Measurements from ENCODE around the gene STEAP4. TPM values are rescaled to one million over a fixed set of nuclear protein-coding genes. Genes with fewer than 3 reads are reported as not detected.

STEAP4 gene
- total RNA-seq, 2 donors from 2014 or later: 9.6 to 44.2 TPM

DNA sequence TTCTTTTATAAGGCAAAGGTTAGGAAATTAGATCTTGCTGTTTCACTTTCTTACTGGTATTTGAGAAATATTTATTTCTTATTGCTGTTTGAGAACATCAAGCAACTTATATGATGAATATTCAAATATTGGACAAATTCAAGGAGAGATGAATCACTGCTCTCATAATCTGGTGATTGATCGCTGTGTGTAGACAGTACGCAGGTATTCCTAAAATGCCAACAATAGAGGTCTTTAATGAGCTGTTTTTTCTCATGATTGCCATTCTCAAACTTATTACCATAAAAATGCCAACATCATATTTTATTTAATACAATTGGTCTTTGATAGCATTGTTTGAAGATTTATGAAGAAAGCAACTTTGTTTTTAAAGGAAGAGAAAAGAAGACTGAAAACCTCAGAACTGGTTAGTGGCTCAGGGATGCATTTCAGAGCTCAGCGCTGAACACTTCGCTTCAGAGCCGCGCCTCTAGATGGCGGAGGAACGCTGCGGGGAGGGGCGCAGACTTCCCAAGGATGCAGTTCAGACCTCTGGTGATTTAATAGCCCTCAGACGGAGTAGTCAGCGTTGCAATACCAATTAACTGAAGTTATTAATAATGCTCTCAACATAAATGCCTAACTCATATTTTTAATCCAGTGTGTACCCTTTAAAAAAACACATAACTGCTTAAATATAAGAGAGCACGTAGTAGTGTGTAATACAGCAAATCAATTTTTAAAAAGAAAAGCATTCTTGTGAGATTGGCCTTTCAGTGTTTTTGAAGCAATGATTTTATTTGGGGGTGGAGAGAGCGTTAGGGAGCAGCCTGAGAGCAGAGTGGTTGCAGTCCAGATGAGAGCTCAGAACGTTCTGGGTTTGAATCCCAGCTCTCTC lies 38.5 kb upstream of the STEAP4 start:
- no peaks in the 10 kb centered on the region for H3K36me3 ChIP-seq
- TF ChIP-seq, protein P1, sequence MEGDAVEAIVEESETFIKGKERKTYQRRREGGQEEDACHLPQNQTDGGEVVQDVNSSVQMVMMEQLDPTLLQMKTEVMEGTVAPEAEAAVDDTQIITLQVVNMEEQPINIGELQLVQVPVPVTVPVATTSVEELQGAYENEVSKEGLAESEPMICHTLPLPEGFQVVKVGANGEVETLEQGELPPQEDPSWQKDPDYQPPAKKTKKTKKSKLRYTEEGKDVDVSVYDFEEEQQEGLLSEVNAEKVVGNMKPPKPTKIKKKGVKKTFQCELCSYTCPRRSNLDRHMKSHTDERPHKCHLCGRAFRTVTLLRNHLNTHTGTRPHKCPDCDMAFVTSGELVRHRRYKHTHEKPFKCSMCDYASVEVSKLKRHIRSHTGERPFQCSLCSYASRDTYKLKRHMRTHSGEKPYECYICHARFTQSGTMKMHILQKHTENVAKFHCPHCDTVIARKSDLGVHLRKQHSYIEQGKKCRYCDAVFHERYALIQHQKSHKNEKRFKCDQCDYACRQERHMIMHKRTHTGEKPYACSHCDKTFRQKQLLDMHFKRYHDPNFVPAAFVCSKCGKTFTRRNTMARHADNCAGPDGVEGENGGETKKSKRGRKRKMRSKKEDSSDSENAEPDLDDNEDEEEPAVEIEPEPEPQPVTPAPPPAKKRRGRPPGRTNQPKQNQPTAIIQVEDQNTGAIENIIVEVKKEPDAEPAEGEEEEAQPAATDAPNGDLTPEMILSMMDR (IDR thresholded peaks at IDR 0.05): peak in 1 of 2 donors; percentile 66
- no peaks in the 10 kb centered on the region for H3K9me3 ChIP-seq
- no peak overlapping the region for H3K4me3 ChIP-seq
- H3K27ac ChIP-seq: no peak overlapping the region
- H3K4me1 ChIP-seq: no peaks in the 10 kb centered on the region
- no peak for DNase-seq (ENCODE audit: low spot score)
- H3K27me3 ChIP-seq: no peaks in the 10 kb centered on the region

DNA sequence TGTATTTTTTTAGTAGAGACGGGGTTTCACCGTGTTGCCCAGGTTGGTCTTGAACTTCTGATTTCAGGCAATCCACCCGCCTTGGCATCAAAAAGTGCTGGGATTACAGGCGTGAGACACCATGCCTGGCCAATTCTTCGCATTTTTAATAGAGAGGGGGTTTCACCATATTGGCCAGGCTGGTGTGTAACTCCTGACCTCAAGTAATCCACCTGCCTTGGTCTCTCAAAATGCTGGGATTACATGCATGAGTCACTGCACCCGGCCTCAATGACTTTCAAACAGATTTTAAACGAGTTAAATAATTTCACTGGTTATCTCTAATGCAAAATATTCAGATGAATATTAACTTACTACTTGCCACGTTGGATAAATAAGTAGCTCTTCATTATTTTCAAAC lies 37.6 kb upstream of the STEAP4 start:
- H3K9me3 ChIP-seq: no peaks in the 10 kb centered on the region
- no peak overlapping the region for H3K4me3 ChIP-seq
- H3K36me3 ChIP-seq: no peaks in the 10 kb centered on the region
- no peaks in the 10 kb centered on the region for H3K4me1 ChIP-seq
- no peak overlapping the region for H3K27ac ChIP-seq
- TF ChIP-seq, protein P1 (IDR thresholded peaks at IDR 0.05): no peak
- DNase-seq (ENCODE audit: low spot score): no peak
- no peaks in the 10 kb centered on the region for H3K27me3 ChIP-seq

DNA sequence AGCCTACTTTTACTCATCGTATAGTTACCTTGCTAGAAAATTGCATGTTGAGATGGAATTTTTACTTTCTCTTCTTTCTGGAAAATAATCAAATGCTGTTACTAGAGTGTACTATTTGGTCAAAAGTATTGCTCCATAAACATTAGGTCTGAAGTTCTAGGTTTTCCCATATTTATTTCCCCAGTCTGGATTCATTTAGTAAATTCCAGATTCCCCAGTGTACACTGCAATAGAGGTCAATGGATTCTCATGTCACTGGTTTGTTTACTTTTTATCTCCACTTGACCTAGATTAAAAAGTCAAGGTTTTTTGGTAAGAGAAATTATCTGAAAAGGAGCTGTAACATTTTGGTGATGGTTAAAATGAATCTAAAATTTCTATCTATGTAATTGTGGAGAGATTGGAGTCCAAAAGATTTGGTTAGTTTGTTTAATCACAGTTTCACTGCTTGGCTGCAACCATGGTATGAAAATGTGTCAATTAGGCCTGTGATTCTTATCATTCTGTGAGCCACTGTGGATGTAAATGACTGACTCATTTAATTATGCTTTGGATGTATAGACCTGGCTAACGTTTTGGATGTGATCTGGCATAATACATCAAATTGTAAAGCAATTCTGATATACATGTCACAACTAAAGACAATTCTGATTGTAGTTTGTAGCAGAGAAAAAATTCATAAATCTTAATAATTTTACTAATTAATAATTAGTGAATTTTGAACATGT lies 32.7 kb upstream of the STEAP4 start:
- Histone ChIP-seq H3K4me3 (no peak overlapping the region), H3K9me3 (no peaks in the 10 kb centered on the region), H3K36me3 (no peaks in the 10 kb centered on the region), H3K4me1 (no peaks in the 10 kb centered on the region), H3K27ac (peak overlapping the region in 1 of 2 donors; percentile 8), H3K27me3 (no peaks in the 10 kb centered on the region)
- DNase-seq (ENCODE audit: low spot score): no peak
- TF ChIP-seq, protein P1 (IDR thresholded peaks at IDR 0.05): no peak

DNA sequence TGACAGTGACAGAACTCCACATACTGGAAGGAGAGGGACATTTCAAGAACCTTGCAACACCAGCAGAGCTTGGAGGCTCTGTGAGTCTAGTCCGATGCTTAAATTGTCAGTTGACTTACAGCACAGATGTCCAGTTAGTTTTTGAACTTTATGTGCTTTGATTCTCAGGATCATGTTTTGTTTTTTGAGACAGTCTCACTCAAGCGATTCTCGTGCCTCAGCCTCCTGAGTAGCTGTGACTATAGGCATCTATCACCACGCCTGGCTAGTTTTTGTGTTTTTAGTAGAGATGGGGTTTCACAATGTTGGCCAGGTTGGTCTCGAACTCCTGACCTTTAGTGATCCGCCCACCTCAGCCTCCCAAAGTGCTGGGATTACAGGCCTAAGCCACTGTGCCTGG lies 31.8 kb upstream of the STEAP4 start:
- no peak for DNase-seq (ENCODE audit: low spot score)
- Histone ChIP-seq H3K4me1 (no peaks in the 10 kb centered on the region), H3K27me3 (no peaks in the 10 kb centered on the region), H3K27ac (no peak overlapping the region), H3K4me3 (no peak overlapping the region), H3K9me3 (no peaks in the 10 kb centered on the region), H3K36me3 (no peaks in the 10 kb centered on the region)
- TF ChIP-seq, protein P1 (IDR thresholded peaks at IDR 0.05): no peak

DNA sequence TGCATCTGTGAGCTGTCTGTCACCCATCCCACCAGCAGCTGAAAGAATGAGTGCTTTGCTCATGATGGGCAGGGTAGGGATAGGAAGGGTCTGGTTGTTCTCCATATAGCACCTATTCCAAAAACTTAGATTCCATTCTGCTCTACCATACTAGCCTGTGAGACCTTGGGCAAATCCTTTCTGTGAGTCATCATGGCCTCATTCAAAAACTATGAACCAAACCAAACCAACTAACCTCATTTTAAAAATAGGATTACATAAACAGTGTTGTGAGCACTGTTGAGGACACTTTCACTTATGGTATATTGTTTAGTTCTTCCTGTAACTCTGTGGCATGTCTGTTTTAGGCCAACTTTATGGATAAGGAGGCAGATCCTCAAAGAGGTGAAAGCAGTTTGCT lies 30.9 kb upstream of the STEAP4 start:
- H3K27me3 ChIP-seq: no peaks in the 10 kb centered on the region
- H3K4me1 ChIP-seq: no peaks in the 10 kb centered on the region
- H3K36me3 ChIP-seq: no peaks in the 10 kb centered on the region
- no peak overlapping the region for H3K27ac ChIP-seq
- no peaks in the 10 kb centered on the region for H3K9me3 ChIP-seq
- no peak for DNase-seq (ENCODE audit: low spot score)
- H3K4me3 ChIP-seq: no peak overlapping the region
- TF ChIP-seq, protein P1 (IDR thresholded peaks at IDR 0.05): no peak

All from right atrium auricular region (tissue), 2 donors.